Activated T-helper 1 cell treated with anti-CD3 and anti-CD28 coated beads, Interleukin-2, amount 50 U/mL, for 16 hours (primary cell): Measurements from ENCODE around the gene KCTD4.

Experiments
- DNase-seq, 2 donors: peaks; one replicate each; pipeline ENCODE4 v3.0.0-alpha.2; 2020; ENCODE audit warnings: low read depth in 1 of 2, low spot score in 1 of 2

KCTD4 gene

GRCh38 chr13:45178349-45179162 lies 22.3 kb downstream of the KCTD4 start:
- no peak for DNase-seq

GRCh38 chr13:45174478-45174877 lies 26.4 kb downstream of the KCTD4 start:
- DNase-seq, result no peak

DNA sequence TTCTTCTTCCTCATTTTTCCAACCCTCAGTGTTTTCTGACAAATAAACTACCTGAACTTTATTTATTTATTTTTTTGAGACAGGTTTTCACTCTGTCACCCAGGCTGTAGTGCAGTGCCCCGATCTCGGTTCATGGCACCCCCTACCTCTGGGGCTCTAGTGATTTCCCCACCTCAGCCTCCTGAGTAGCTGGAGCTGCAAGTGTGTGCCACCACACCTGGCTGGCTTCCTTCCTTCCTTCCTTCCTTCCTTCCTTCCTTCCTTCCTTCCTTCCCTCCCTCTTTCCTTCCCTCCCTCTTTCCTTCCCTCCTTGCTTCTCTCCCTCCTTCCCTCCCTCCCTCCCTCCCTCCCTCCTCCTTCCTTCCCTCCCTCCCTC lies 32.3 kb downstream of the KCTD4 start:
- no peak for DNase-seq

DNA sequence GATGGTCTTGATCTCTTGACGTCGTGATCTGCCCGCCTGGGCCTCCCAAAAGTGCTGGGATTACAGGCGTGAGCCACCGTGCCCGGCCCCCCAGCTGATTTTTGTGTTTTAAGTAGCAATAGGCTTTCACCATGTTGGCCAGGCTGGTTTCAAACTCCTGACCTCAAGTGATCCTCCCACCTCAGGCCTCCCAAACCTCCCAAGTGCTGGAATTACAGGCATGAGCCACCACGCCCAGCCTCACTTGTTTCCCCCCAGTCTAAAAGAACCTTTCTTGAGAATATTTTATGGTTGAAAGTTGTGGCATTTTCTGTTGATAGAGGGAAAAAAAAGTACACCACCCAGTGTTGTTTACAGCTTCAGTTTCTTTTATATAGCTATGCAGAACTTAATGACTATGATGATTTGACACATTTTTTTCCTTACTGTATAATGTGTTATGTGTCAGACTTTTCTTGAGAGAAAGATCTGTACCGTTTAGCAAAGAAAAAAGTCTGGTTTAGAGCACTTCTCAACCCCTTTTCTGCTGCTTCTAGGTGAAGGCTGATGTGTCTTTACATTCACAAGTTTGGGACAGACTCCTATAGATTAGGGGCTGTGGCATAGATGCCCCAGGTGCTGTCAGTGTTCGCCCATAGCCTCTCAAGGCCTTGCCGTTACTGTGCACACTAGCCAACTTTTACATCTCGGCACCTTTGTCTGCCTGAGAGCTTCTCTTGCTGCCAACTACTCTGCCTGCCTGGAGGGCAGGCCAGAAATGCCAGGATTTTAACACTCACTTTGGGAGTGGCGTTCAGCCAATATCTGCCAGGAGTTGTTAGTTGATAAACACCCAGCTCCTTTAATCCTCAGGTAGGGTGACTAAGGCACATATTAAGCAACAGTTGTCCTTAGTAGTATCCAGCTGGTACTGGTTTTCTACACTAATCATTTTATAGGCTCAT lies 33.0 kb downstream of the KCTD4 start:
- DNase-seq, result no peak

- no peak for DNase-seq
These were observed 34.0 kb downstream of the KCTD4 start for GRCh38 chr13:45166858-45167257.

DNA sequence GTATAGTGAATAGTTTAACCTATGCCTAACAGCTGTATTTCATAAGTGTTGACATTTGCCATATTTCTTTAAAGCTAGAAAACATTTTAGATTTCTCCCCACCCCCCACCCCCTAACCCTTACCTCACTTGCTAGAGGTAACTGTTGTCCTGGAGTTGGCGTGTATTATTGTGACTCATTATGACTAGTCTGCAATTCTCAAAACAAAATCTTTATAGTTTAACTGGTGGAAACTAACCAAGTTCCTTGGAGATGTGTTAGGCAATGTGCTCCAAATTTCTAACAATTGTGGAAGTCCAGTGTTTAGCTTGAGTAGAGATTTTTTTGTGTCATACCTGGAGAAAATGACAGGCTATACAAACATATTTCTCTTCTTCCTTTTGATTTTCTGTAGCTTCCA lies 38.0 kb downstream of the KCTD4 start:
- DNase-seq, result no peak

- DNase-seq, result no peak
These were observed 38.7 kb downstream of the KCTD4 start for GRCh38 chr13:45162194-45162593.

- no peak for DNase-seq
These were observed 44.1 kb downstream of the KCTD4 start for GRCh38 chr13:45156565-45157361.

DNA sequence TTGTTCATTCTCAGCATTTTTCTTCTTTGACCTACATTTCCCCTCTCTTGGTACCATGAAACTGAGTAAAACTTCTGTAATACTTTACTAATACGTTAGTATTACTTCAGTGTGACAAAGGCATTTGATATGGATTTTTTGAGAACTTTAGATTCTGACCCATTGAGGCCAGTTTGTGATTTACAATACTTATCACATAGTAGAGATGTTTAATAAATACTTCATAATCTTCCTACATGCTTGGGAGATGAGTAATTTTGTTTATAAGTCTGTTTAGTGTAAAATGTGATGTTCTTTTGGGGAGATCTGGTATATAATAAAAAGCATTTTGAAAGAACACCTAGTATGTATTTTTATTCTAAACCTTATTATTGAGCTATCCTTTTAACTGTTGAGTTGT lies 50.9 kb downstream of the KCTD4 start:
- no peak for DNase-seq

GRCh38 chr13:45143346-45143751 lies 57.5 kb downstream of the KCTD4 start:
- DNase-seq, result no peak
